GM18505 (cell line): Measurements from ENCODE around the gene RGS6.

Experiments used
- ATAC-seq: cut with Tn5 transposase; IDR thresholded peaks from one replicate; pipeline ENCODE4 v1.9.1; 2021; ENCODE audit not compliant: unreplicated experiment
- POLR2A ChIP-seq: IDR thresholded peaks from 4 replicates; pipeline ENCODE4 v1.6.1; 2011; ENCODE audit warnings: borderline replicate concordance; ENCODE audit not compliant: insufficient read depth, insufficient read length; ENCODE audit errors: extremely low read depth

The RGS6 gene

DNA sequence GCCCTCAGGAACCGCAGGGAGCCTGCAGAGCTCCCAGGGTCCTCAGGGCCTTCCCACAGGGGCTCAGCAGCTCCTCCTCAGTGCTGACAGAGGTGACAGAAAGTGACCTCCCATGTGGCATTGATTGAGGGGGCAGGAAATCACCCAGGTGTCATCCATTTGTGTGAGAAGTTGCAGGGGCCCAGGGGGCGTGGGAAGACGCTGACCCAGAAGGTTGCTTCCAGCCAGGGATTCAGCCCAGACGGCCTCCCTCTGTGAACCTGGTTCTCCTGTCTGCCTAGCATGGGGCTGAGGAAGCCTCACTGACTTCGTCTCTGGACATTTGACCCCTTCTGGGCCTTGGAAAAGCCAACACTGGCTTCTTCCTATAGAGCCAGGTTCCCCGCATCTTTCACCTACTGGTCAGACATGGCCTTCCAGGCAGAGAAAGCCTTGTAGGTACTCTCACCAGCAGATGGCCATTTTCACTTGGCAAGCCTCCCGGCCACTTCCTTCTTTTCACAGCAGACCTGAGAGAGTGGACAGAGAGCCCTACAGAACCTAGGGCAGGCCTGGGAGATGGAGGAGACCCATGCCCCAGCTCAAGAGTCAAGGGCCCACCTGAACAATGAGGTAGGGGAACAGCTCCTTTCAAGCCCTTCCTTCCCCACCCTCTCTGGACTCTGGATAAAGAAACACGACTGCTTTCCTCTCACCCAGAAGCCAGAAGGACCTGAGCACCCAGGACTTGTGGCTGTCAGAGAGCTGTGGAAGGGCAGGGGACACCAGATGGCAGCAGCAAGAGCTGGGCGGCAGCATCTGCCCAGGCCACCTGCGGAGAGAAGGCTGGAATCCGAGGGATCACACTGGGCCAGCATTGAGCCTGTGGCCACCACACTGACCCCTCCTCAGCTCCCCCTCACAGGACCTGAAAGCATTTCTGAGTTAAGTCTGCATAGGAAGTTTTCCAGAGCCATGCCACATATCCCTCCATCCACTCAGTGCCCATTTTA, 583.8 kb downstream of the RGS6 start:
- no peak for TF ChIP-seq POLR2A
- no peak for ATAC-seq

DNA sequence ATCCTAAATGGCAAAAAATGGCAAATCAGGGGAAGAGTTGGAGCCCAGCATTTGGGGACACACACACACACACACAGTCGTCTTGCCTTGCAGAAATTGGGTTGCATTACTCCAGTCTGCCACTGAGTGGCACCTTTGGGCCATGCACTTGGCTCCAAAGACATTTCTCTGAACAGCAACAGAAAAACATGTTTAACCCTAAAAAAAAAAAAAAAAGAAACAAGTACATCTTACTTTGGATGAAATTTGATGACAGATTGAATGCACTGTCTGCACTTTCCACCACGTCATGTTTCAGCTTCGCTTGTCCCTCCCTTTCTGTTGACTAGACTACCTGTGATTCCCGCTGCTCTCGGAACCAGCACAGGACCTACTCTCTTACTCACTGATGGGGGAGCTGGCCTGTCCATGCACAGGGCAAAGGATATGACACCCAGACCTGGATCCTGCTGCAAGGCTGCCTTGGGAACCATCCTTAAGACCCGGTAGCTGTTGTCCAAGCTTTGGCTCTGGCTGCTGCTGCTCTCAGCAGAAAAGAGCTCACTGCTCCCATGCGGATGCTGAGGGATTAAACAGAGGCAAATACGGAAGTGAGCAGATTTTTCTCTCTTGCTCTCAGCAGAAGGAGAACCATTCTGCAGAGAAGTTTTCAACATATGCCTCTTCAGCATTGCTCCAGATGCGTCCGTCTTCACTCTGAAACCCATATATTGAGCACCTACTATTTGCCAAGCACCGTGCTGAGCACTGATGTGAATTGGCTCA, 584.9 kb downstream of the RGS6 start:
- no peak for TF ChIP-seq POLR2A
- no peak for ATAC-seq

DNA sequence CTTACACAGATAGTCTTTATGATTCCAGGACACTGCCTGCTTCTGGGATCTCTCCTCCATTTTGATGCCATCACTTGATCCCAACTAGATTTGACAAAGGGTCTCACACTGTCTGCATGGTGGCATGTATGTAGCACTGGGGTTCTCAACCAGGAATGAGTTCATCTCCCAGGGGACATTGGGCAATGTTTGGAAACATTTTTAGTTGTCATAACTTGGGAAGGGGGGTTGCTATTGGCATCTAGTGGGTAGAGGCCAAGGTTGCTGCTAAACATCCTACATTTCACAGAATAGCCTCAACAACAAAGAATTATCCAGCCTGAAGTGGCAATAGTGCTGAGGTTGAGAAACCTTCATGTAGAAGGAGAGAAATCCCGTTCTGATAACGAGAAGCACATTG, 585.5 kb downstream of the RGS6 start:
- ATAC-seq = no peak
- TF ChIP-seq POLR2A = no peak

DNA sequence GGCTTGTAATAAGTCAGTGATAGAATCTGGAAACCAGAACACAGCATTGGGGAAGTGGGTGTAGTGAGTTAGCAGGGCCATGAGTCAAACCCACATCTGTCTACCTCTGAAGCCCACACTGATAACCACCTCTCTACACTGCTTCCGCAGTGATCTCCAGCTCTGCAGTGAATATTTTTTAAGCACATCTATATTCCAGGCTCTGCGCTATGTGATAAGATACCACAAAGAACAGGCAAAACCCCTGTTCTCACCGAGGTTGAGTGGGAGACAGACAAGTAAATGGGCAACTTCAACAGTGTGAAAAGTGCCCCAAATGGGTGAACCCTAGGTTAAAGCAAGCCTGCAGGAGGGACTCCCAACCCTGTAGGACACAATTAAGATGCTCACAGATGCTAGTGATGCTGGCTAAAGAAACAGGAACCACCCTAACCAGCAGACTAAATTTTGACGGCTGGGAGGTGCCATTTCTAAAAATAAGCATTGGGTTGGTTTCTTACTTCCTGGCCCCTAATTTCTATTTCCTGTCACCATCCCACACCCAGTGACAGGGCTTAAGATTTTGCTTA, 586.7 kb downstream of the RGS6 start:
- TF ChIP-seq POLR2A = peak; percentile 47
- peak; percentile 62 for ATAC-seq

DNA sequence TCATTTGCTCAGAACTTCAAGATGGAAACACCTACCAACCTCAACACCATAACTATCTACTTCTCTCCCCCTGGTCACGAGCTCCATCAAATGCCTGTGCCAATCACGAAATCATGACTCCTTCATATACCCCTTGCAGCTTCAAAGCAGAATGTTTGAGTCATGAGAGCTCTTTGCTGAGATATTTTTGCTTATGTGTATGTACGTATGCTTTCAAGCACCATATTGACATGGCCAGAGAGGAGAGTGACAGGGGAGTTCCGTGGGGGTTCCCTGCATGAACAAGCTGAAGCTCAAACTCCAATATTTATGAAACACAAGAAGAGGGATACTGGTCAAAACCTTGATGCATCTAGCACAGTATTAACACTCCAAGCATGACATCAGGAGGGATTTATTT, 587.3 kb downstream of the RGS6 start:
- ATAC-seq = peak; percentile 23
- no peak for TF ChIP-seq POLR2A

DNA sequence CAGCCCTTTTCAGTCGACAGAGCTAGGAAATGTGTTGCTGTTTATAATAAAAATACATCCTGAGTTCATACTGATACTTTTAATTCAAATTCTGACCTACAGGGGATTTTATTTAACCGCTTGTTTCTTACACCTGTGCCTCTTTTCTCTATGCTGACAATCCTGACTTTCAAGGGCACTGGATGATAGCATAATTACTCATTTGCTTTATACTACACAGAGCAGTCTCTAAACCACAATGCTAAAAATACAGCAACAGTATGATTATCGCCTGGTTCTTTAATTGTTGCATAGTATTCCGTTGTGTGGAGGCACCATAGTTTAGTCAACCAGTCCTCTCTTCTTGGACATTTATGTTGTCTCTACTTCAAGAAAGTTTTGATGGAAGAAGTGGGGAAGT, 588.8 kb downstream of the RGS6 start:
- no peak for TF ChIP-seq POLR2A
- ATAC-seq = no peak

DNA sequence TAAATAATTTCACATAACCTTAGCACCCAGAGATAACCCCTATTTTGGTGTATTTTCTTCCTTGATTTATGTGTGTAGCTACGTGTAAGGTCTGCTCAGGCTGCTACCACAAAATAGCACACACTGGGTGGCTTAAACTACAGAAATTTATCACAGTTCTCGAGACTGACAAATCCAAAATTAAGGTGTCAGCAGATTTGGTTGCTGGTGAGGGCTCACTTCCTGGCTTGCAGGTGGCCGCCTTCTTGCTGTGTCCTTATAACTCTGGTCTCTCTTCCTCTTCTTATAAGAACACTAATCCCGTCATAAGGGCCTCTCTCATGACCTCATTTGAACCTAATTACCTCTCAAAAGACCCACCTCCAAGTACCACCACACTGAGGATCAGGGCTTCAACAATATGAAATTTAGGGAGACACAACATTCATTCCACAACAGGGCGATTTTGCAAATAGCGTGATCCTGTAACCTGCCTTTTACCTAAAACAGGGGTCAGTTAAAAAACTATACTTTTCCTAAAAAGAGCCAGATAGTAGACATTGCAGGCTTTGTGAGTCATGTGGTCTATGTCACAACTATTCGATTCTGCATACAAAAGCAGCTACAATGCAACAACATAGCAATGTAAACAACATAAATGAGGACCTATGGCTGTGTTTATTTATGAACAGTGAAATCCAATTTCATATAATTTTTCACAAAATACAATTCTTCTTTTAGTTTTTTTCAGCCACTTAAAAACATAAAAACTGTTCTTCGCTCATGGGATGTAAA, 589.9 kb downstream of the RGS6 start:
- no peak for ATAC-seq

DNA sequence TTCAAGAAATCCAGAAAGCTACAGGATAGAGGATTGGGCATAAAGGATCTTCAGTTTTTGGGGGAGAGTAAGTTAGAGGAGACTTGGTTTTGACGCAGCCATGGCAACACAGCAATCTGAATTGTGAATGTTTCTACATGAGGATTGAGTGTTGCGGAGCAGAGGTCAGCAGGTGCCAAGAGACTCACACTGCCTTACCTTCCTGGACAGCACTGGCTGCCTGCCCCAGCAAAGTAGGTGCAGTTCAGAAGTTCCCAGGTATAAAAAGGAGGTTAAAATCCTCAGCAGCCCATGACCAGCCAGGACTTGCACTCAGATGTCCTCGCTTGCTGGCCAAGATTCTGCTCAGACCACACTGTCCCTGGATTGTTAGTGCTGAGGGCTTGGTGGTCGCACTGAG, 590.6 kb downstream of the RGS6 start:
- no peak for ATAC-seq

More for the DNA sequence above, 589.9 kb downstream of the RGS6 start:
- no peak for TF ChIP-seq POLR2A

DNA sequence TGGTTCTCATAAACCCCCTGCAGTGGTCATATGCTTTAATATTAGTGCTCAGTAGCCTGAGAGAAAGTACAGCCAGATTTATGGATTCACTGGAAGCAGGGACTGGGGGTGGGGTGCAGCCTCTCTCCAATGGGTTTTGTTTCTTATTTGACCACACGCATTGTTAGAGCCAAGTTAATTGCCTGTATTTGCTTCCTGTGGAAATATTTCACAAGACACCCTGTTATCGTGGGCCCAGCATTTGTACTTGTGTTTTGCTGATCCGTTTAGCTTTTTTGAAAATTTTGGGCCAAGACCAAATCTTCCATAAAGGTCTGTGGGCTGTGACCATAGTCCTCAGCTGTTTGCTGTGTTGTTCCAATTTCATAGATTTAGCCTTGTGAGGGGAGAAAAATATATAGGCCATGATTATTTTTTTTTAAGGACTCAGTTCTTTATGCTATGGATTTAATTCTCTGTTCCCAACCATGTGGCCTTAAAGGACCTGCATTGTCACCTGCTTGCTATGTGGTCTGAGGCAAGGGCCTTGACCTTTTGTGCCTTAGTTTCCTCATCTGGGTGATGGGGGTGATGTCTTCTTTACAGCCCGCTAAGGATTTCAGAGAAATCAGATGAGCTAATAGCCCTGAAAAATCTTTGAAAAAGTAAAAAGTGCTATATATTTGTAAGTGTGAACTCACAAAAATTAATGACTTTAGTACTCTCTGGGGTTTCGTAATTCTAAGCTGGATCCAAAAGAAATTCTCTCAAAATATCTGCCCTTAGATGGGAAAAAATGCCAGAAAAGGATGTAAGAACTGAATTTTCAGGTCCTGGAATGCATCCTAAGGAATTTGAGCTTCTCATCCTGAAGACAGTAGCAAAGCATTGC, 591.4 kb downstream of the RGS6 start:
- no peak for ATAC-seq

More for the DNA sequence above, 590.6 kb downstream of the RGS6 start:
- TF ChIP-seq POLR2A = no peak

DNA sequence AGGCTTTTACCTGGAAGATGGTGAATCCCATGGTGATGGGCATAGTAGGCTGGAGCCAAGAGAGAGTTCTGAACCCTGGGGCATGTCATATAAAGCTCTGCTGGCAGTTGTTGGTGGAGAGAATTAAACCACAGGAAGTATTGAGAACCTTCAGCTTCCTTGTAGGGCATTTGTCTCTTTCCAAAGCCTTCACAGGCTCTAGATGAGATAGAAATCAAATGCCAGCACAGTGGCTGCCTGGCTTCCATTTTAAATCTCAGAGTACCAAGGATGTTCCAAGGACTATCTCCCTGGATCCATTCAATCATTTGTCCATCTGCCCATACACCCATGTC, 592.0 kb downstream of the RGS6 start:
- ATAC-seq = no peak
- no peak for TF ChIP-seq POLR2A

More for the DNA sequence above, 591.4 kb downstream of the RGS6 start:
- no peak for TF ChIP-seq POLR2A

DNA sequence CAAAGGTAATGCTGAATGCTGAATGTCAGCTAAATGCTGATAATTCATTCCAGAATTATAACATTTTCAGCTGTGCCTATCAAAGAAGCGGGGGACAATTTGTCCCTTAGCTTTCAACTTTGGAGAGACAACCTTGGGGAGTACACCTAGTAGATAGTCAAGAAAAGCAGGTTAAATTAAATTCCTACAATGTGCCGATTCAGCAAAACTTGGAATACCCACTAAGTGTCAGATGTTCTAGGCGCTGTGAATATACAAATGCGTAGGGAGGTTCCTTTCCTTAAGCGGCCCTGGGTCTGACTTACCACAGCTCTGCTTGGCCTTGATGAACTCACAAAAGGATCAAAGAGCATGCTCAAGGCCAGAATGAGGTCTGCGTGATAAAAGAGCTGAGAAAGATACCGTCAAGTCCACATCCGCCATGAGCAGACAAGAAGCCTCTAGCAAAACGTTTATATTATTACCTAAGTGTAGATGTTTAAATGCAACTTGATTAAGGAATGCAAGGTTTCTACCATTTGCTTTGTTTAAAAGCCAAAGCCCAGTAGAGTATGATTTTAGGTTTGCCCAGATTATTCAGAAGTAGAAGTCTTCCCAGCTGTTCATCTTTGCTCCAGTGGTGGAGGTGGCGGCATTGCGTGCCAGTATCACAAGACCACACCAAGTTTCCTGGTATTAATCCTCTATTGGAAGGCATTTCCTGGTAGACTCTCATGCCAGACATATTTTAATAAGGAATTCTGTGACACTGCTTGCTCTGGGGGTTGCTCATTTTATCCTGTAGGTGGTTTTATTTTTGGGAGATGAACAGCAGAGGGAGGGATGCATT, 593.1 kb downstream of the RGS6 start:
- no peak for TF ChIP-seq POLR2A
- ATAC-seq = no peak
